HG03108 (cell line): Measurements from ENCODE around the gene PEMT.

ENCODE experiments used
- ATAC-seq: cut with Tn5 transposase; IDR thresholded peaks from one replicate; pipeline ENCODE4 v1.9.1; 2021; ENCODE audit warnings: moderate library complexity; ENCODE audit not compliant: unreplicated experiment

PEMT gene

DNA sequence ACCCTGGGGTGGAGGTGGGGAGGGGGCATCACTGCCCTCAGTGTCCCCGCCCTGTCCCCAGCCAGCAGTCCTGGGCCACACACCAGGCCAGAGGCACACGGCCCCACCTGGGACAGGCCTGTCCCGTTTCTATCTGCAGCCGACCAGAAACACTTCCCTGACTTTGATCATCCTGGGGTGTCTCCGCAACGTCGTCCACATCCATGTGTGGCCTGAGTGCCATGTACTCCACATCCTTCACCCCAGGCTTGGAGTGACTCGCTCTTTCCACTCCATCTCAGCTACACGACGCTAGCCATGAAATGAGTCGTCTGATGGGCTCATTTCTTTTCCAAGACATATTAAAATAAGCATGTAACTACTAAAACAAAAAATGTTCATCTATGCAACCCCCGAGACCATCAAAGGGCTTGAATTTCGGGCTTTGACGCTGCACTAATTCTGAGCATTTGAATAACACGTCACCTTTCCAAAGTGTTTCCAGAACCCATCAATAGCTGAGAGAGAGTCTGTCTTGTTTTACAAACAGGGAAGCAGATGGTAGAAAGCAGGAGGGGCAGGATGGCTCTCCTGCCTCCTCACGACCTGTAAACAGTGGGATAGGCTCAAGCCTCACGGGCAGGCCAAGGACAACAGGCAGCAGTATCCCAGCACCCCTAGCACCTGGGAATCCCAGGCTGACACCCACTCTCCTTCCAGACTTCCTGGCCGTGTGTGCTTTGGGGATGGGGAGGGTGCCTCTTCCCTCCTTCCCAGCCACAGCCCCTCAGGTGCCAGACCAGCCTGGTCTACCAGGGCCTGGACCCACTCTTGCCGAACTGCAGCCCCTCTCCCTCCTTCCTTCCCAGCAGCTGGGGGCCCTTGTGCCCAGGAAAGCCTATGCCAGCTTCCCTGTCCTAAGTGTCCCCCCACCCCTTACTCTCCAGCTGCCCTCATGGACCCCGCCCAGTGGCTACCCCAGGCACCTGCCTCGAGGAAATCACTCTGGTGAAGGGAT, 75.3 kb downstream of the PEMT start:
- ATAC-seq: no peak

DNA sequence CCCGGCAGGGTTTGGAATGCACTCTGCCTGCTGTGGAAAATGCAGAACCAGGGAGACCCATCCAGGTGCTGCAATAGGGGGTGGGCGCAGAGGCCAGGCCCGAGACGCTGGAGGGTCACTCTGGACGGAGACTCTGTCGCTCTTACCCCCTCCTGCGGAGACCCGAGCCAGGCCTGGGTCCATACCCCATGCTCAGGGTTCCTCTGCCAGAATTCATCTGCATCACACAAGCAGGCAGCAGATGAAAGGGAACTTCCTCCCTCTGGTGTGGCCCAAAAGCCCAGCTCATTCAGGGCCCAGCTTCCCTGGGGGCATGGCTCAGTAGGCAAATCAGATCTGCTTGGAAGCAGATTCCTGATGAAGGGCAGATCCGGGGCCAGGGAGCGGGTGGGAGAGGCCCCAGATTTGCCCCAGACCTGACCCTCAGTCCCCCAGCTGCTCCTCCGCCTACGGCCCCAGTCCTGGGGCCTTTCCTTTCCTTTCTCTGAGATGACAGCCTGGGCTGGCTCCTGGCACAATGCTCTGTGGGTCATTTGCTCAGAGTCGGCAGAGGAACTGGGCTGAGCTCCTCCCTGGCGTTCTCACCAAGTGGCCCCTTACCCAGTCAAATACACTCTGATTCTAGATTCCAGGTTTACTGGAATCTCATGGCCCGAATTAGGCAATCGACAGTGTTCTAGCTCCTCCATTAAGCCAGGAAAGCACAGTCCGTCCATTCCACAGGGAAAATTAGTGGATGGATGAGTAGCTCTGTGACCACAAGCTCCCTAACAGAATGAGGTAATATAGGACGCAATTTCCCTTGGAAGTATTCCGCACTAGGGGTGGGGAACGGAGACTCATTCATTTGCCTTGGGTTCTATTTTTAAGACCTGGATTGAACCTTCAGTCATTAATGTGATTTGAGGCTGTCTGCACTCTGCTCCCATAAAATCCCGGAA, 76.2 kb downstream of the PEMT start:
- ATAC-seq: no peak

DNA sequence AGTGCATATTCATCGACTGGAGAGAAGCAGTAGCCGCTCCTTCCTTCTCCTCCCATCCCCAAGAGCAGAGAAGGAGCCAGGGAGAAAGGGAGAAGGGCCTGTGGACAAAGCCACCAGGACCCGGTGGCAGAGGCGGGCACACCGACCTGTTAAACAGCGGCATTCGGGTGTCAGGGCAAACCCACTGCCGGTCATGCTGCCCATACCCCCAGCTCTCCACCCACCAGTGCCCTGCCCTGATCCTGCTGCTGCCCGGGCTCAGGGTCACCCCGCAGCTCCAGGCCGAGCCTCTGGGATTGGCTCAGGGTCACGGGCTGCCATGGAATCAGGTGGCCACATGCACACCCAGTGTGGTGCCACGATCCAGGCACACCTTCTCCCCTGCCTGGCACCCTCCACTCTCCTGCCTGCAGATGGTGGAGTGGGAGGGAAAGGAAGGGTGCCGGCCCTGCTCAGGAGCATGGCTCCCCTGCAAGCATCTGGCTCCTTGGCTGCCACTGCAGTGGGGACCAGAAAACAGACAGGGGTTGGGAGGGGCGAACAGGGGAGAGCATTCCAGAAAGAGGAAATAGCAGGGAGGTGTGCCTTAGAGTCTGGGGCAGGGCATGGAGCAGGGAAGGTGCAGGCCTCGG, 77.0 kb downstream of the PEMT start:
- ATAC-seq: no peak

DNA sequence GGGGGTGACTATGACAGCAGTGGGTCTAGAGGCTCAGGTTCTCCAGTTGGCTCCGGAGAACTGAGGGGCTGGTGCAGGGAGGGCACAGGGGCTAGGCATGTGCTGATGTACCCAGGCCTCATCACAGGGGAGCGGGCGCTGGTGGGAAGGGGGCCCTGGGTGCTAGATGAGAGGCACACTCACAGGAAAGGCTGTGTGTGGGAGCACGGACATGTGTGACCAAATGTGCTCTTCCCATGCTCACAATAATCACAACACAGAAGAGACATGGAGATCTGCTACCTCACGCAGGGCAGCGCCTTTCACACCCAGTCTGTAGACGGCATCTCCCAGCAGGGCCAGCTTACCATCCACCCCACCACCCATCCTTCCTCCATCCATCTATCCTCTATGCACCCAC, 77.9 kb downstream of the PEMT start:
- no peak for ATAC-seq

DNA sequence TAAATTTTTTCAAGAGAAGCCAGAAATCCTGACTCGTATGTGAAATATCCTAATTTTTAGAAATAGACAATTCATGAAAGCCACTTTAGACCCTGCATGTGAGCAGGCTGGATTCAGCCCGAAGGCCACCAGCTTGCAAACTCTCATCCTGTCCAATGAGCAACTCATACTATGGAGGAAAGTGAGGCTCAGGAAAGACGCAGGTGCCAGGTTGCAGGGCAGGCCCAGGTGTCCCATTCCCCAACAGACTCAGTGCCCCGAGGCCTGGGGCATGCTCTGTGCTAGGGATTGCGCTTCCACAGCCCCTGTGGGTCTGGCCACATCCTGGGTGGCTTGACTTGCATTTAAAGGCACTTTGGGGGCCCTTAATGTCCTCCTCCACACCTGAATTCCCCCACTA, 78.6 kb downstream of the PEMT start:
- no peak for ATAC-seq

DNA sequence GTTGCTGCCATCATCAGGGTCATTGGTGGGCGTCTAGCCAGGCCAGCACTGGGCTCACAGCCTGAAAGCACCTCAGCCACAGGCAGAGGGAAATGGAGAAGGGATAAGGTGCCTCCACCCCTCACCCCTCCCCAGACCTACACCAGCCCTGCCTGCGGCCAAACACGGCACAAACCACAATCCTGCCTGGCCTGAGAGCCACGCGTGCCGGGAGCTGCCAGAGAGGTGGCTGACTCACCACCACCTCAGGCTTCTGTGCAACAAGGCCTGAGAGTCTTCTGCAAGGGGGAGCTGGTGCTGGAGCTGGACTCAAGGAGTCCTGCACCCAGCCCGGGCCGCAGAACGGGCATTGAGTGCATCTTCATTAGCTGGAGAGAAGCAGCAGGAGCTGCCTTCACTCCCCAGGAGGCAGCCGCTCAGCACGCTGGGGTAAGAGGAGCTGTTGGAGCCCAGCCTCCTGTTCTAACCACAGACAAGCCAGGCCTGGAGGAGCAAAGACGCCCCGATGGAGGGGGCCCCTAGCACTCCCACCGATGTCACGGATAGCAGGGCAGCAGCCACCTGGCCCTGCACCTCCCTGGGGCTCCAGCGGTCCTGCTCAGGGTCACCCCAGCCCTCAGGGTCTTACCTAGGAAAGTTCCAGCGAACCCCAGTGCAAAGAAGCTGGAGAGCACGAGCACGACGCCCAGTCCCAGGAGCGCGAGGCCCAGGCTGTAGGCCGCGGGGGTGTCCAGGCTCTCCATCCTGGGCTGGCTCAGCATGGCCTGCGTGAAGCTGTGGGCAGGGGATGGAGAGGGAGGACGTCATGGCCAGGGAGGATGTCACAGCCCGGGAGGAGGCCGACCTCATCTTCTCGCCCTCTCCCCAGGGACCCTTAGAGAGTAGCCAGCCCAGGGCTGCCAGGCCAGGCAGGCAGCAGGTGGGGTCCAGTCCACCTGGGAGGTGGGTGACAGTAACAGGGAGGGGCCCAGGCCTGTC, 79.3 kb downstream of the PEMT start:
- ATAC-seq: no peak

DNA sequence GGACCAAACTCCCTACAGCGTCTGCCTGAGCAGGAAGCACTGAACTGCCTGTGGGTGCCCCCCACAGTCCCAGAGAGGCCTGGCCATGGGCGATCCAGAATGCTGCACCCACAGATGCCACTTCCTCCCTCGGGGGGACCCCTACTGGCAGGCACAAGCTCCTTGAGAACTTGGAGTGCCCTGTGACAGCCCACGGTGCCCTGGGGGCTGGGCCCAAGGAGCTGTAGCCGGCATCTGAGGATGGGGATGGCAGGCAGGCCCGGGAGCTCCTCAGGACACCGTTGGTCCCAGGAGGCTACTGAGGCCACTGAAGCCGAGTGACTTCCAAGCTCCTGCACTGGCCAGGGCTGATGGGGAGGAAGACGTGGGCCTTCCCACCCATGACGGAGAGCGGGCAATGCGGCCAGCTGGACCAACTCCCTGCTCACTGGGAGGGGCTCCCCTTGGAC, 80.2 kb downstream of the PEMT start:
- ATAC-seq: no peak

DNA sequence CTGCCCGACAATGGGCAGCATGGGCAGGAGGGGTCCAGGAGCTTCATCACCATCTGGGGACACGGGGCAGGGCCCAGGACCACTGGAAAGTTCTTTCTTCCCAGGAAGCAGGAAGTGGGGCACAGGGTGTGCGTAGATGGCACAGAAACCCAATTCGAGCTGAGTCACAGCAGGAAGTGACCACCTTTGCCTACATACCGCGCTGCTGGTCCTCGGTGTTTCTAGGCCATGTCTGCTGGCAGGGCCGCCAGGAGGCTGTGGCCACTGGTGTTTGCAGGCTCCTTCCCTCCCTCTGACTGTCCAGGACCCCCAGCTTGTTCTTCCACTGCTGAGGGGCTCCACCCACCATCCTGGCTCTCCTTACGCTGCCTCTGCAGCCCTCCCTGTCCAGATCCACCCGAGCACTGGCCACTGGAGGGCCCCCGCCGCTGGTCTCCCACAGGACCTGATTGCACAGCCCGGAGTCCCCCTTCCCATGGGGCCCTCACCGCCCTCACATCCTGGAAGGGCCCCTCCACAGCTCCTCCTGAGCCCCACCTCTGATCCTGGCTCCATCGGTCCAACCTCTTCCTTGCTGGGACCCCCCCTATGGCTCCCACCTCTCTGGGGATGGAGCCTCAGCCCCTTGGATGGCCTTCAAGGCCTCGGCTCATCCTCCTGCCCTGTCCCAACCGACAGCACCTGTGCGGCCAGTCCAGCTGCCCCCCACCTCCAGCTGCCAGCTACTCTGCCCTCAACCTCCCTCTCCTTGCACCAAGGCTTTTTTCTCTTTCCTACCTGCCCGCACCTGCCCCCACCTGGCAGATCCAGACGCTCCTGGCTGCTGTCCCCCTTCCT, 80.8 kb downstream of the PEMT start:
- no peak for ATAC-seq

DNA sequence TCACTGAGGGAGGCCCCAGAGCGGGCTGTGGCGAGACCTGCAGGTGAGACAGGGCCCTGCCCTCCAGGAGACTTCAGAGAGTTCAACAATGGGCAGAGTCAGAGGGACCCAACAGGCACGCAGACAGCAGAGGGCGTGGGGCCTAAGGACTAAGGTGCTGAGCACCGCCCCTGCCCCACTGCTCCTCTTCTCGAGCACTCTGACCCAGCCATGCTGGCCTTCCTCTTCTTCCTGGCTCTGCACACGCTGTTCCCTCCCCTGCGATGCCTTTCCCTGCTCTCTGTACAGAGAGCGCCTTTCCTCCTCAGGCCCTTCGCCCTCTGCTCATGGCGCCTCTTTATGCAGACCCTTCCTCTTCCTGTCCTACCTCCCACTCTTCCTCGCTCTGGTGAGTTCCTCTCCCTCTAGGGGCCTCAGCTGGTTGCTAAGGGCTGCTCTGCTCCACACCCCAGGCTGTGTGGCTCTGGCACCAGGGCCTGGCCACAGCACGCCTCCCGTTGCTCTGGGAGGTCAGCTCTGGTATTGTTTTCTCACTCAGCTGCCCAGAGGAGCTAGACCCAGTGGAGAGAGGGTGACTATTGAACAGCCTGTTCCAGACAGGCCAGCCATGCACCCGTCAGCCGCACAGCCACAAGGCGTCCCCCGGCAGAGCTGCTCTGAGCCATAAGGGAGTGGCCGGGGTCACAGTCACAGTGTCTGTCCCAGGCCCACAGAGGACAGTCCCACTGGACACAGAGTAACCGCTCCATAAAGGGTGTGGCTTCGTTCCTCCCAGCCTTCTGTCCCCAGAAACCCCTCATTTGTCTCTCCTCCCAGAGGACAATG, 81.7 kb downstream of the PEMT start:
- no peak for ATAC-seq

DNA sequence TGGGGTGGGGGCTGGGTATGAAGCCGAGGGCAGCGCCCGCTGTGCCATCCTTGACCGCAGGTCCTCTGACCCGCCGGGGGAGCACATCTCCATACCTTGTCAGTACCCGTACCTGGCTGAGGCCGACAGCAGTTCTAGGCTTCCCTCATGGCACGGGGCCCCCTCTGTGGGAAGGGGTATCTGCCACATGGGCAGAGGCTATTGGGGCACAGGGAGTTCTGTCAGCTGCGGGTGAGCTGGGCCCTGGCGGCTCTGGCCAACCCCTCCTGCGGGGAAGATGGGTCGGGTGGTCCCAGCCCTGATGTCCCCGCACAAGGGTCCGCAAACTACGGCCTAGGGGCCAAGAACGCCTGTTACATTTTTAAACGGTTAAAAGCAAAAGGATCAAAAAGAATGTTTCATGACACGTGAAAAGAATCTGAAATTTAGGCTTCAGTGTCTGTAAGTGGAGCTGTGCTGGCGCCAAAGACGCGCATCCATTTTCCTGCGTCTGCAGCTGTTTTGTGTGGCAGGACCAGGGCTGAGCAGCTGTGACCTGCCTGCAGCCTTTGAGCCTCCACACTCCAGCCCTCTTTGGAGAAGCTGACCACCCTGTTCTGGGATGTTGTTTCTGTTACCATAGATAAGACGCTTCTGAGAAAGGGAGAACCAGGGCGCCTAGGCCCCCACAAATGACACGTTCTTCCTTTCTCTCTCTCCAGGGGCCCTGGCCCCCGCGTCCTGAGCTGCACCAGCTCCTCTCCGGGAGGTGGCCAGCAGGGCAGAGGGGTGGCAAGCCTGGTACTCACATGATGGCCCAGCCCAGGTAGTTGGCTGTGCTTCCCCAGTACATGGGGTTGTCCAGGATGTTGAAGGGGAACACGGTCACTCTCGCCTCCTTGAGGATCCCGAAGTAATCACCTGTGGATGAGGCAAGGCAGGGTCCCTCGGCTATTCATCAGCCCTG, 82.6 kb downstream of the PEMT start:
- no peak for ATAC-seq

DNA sequence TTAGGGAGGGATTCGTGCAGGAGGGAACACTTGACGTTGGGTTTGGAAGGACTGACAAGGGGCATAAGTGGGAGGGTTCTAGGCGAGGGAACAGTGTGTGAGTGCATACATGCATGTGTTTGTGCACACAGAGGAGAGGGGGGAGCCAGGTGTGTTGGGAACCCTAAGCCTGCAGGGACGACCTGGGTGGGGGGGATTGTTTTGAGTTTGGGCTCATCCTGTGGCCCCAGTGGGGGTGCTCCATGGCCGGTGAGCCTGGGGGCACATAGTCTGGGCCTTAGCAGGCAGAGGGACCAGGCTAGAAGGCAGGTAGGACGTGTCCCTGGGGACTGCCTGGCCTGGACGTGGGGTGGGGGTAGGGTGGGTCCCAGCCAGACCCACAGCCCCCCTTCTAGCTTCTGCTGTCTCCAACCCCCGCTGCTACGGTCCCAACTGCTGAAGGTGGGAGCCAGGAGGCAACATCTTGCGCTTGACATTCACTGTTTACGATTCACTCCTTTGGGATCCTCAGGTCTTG, 83.4 kb downstream of the PEMT start:
- ATAC-seq: no peak

DNA sequence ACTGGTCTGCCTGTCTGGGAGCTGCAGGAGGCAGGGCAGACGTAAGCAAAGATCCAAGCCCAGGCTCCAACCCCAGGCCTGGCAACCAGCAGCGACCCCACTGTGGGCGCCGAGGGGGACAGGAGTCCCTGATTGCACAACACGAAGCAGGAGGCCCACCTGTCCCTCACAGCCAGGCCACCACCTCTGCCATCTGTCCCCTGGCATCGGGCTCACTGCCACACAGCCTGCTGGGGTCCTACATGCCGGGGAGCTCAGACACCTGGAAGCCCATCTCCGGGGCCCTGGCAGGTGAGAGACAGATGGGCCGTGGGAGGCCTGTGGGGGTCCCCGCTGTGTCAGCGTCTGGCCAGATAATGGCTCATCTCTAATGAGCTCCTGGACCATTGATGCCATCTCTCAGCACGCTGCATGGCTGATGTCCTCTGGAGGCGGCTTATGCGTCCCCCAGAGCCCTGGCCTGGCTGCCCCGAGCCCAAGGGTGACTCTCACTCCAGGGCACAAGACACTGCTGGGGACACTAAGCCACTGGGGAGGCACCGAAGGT, 84.0 kb downstream of the PEMT start:
- no peak for ATAC-seq

DNA sequence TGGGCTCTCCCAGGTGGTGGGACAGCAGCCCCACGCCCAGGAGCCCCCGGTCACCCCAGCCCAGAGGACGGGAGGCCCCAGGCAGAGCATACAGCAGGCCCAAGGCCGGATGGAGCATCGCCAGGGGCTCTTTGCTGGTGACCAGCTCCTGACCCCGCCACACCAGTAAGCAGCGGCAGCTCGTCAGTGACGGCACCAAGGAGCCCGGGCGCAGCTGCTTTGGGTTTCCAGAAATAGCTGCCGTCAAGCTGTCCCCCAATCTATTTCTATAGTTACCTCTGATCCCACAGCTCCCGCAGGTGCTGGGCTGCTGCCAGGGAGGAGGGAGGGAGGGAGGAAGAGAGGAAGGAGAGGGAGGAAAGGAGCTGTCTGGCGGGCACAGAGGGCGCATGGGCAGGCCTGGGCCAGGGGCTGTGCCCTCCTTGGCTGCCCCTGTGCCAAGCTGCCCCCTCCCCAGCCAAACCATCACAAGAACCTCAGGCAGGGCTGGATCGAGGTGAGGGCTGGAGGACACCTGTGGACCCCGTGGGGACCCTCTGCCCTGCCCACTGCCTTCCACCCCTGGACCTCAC, 84.5 kb downstream of the PEMT start:
- no peak for ATAC-seq

DNA sequence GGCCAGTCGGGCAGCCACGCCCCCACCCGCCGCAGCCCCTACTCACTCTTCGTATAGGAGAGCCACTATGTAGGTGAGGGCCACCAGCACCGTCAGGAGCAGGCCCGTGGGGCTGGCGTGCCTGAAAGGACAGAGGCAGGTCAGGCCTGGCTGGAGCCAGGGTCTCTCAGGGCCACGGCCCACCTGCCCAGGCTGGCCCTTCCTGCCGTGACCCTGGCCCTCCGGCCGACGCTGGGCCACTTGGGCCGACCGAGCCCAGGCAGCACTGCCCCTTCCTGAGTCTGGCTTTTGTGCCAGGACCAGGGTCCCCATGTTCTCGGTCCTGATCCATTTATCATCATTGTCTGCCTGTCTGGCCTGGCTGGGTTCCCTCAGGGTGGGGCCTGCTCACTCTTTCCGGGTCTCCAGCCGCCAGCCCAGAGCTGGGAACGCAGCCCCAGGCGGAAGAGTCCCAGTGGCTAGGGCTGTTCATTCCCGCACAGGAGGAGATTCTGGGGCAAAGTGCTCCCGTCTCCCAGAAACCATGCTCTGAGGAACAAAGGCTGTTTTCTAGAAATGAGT, 85.2 kb downstream of the PEMT start:
- no peak for ATAC-seq

DNA sequence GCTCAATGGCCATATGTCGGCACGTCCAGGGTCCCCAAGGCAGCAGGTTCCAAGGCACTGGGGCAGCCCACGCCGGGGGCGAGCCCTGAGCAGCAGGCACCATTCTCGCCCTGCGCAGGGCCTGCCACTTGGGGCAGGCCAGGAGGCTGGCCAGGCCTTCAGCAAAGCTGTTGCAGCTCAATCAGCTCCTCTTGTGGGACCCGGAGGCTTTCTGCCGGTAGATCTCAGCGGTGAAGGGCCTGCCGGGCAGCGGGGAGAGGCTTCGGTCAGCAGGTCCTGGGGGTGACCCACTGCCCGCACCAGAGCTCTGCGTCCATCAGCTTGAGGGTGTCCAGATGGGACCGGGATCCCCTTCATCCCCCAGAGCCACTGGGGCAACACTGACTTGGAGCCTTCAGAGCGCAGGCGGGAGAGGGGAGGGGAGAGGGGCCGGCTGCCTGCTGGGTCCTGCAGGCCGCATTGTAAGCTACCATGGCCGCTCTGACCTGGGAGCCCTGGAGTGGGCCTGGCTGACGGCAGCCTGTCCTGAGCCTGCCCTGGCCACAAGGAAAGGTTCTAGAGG, 85.8 kb downstream of the PEMT start:
- ATAC-seq: no peak

DNA sequence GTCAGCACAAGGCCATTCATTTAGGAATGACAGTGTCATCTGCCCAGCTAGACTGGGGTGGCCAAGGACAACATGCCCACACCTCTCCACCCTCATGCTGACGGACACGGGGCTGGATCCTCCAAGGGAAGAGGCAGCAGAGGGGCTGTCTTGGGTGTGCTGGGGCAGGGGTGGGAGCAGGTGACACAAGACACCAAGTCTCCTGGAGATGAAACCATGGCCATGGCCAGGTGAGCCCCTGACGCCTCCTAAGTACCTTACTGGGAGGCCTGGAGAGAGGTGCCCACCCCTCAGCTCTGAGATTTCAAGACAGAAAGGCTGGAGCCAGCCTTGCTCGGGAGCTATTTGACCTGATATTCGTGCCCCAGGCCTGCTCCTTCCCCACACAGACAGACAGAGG, 86.4 kb downstream of the PEMT start:
- no peak for ATAC-seq
